Measurements from ENCODE around the gene ZNF654.

- no peak for TF ChIP-seq CTCF (IDR thresholded peaks at IDR 0.05; ENCODE audit: extremely low read depth in 1 of 2, insufficient read depth in 1 of 2, low read depth in 1 of 2, low read length in 2 of 2)
- TF ChIP-seq POLR2A (IDR thresholded peaks at IDR 0.05; ENCODE audit: low read depth, low read length), result no peak
Observed at GRCh38 chr3:88093266-88093665, 34.2 kb downstream of the ZNF654 start.

All from endothelial cell of umbilical vein (primary cell).